NCI-H82 treated with DMSO at 0.1 percent for 48 hours (cell line): ENCODE results near the gene GPR42.

Experiments used
- DNase-seq: peaks from one replicate; lab custom pipeline; 2025; ENCODE audit not compliant: unreplicated experiment; lab: John Stamatoyannopoulos, UW

GPR42 gene

DNA sequence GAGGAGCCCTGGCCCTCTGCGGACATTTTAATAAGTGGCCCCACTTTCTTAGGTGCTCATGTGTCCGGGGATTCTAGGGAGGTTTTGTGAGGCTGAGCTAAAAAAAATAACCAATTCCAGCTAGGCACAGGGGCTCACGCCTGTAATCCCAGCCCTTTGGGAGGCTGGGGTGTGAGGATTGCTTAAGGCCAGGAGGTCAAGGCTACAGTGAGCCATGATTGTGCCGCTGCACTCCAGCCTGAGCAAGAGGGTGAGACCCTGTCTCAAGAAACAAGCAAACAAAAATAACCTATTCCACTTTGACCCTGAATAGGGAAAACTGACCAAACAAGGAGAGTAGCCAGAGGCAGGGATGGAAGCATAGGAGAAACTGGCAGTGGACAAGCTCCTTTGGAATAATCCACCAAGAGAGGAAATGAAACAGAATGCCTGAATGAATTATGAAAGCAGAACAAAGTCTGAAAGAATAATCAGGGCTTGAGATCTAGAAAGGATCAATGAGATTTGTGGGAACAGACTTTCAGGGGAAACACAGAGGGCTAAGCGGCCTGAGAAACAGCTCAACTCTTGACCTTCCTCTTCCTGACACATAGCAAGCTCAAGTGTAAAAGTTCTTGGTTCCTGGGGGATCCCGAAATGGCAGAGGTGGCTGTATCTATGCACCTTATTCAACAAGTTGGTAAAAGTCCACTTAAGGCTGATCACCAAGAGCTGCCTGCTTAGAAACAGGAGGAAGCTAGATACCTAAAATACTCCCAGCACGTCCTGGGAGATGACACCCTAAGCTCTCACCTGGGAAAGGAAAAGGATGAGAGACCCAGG, 47.1 kb downstream of the GPR42 start:
- DNase-seq: no peak

DNA sequence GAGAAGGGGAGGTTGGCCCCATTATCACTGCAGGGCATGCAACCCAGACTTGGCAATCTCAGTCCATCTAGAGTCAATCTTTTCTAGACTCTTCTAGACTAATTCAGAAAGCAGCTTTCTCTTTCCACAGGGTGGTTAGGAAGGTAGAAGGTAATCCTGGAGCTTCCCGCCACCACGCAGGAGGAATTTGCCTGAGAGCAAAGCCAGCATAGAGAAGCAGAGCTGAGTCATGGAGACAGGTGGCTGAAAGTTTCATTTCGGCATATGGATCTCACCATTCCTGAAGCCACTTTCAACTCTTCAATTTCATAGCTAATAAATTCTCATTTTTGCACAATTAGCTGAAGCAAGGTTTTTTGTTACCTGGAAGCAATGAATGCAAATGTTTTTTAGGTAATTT, 48.2 kb downstream of the GPR42 start:
- DNase-seq: no peak

DNA sequence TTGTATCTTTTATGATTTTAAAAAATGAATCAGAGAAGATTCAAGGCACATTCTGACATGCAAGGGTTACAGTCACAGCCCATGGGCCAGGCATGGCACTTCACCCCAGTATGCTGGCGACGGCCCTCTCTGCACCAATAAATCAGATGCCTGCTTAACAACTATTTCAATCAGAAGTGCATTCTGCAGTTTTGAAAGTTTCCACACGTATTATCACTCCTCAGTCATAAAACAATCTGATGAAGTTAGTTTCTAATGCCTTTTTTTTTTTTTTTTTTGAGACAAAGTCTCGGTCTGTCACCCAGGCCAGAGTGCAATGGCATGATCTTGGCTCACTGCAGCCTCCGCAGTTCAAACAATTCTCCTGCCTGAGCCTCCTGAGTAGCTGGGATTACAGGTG, 48.9 kb downstream of the GPR42 start:
- DNase-seq: no peak

DNA sequence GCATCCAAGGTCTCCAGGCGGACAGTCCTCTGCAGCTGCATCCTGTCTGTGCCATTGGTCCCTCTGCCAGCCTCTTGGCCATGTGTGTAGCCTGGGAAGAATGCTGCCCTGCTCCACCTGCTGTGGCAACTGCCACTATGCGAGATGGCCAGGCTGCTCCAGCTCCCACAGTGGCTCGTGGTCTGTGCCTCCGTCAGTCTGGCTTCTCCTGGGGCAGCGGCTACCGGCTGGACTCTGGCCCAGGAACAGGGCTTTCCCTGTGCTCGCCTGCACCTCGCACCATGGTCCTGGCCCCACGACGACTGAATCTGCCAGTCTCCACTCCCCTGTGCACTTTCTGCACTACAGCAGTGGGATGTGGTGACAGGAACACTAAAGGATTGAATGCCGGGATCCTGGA, 50.5 kb downstream of the GPR42 start:
- no peak for DNase-seq
